Stimulated activated CD4-positive, alpha-beta T cell treated with anti-CD3 and anti-CD28 coated beads, Interleukin-4, amount 100 ng/mL, for 24 hours (primary cell): ENCODE results near the gene ANKS1A.
"Not testable (repeated sequence)": the region's sequence is repeated elsewhere in the genome, so short reads cannot be mapped to it uniquely, and the experiment has no call there.

Experiments used
- DNase-seq: peaks from one replicate; pipeline ENCODE4 v3.0.0-alpha.2; 2020

ANKS1A gene

GRCh38 chr6:34964564-34964963, 75.5 kb downstream of the ANKS1A start:
- no peak for DNase-seq

- no peak for DNase-seq
These were observed 78.4 kb downstream of the ANKS1A start for GRCh38 chr6:34967461-34967860.

- DNase-seq: no peak
These were observed 80.7 kb downstream of the ANKS1A start for GRCh38 chr6:34969662-34970265.

- DNase-seq: no peak
These were observed 81.4 kb downstream of the ANKS1A start for GRCh38 chr6:34970488-34970887.

GRCh38 chr6:34970957-34971356, 81.9 kb downstream of the ANKS1A start:
- DNase-seq: no peak

- no peak for DNase-seq
These were observed 84.6 kb downstream of the ANKS1A start for GRCh38 chr6:34973547-34974248.

GRCh38 chr6:34974249-34974642, 85.2 kb downstream of the ANKS1A start:
- no peak for DNase-seq

GRCh38 chr6:34976239-34976638, 87.2 kb downstream of the ANKS1A start:
- DNase-seq: no peak

- no peak for DNase-seq
These were observed 90.2 kb downstream of the ANKS1A start for GRCh38 chr6:34979218-34979617.

- DNase-seq: no peak
These were observed 90.9 kb downstream of the ANKS1A start for GRCh38 chr6:34979994-34980393.

GRCh38 chr6:34981366-34981765, 92.3 kb downstream of the ANKS1A start:
- no peak for DNase-seq

GRCh38 chr6:34981951-34982350, 92.9 kb downstream of the ANKS1A start:
- no peak for DNase-seq

GRCh38 chr6:34982424-34982852, 93.4 kb downstream of the ANKS1A start:
- DNase-seq: no peak

- no peak for DNase-seq
These were observed 95.4 kb downstream of the ANKS1A start for GRCh38 chr6:34984416-34984815.

GRCh38 chr6:34985236-34985635, 96.2 kb downstream of the ANKS1A start:
- no peak for DNase-seq

- DNase-seq: peak; percentile 62
These were observed 97.8 kb downstream of the ANKS1A start for GRCh38 chr6:34986845-34987246.

GRCh38 chr6:34987506-34987905, 98.5 kb downstream of the ANKS1A start:
- no peak for DNase-seq

- DNase-seq: no peak
These were observed 102.0 kb downstream of the ANKS1A start for GRCh38 chr6:34990971-34991560.

GRCh38 chr6:34992376-34992775, 103.3 kb downstream of the ANKS1A start:
- no peak for DNase-seq

- no peak for DNase-seq
These were observed 104.2 kb downstream of the ANKS1A start for GRCh38 chr6:34993213-34993612.

- no peak for DNase-seq
These were observed 105.6 kb downstream of the ANKS1A start for GRCh38 chr6:34994693-34995092.

- DNase-seq: not testable (repeated sequence)
These were observed 109.4 kb downstream of the ANKS1A start for GRCh38 chr6:34998417-34998816.

GRCh38 chr6:34999153-34999552, 110.1 kb downstream of the ANKS1A start:
- DNase-seq: not testable (repeated sequence)

GRCh38 chr6:34999962-35000361, 110.9 kb downstream of the ANKS1A start:
- not testable (repeated sequence) for DNase-seq
